Caco-2 (cell line): ENCODE measurements around the gene ABHD17C. TPM values are rescaled to one million over a fixed set of nuclear protein-coding genes. Genes with fewer than 3 reads are reported as not detected.

Source experiments
- BruUV-seq: library from RNA; stranded (reverse); fragments of 400-500 nt; replicated peaks from 2 replicates; lab custom pipeline; 2021; lab: Mats Ljungman, UMichigan
- CTCF ChIA-PET: fragments of 300-600 bp; sonication (Branson Sonifier 250); formaldehyde crosslinking; loops from one replicate; lab custom pipeline; 2022; ENCODE audit warnings: antibody characterized with exemption; lab: Charles Lee
- POLR2A ChIA-PET: fragments of 300-600 bp; sonication (Branson Sonifier 250); formaldehyde crosslinking; loops from one replicate; lab custom pipeline; 2022; ENCODE audit warnings: antibody characterized with exemption; lab: Charles Lee
- DNase-seq, 2 experiments: peaks; one replicate each; pipeline versions ENCODE4 v3.0.0 to v3.0.0-alpha.2; 2020 to 2022
- H3K27me3 ChIP-seq: replicated peaks from 2 replicates; pipeline ENCODE4 v1.6.0; 2011; ENCODE audit warnings: low read length; ENCODE audit not compliant: control insufficient read depth, insufficient read depth
- H3K36me3 ChIP-seq: 2 replicates; pipeline ENCODE4 v1.5.1; 2011; ENCODE audit warnings: low read length; ENCODE audit not compliant: control insufficient read depth, insufficient read depth
- H3K4me1 ChIP-seq: fragments of 250-450 bp; sonication (Bioruptor Pico); 2 replicates; pipeline ENCODE4 v1.5.1; 2020; ENCODE audit warnings: mild to moderate bottlenecking
- H3K4me3 ChIP-seq: 2 replicates; pipeline ENCODE4 v1.5.1; 2011; ENCODE audit warnings: low read depth, mild to moderate bottlenecking, control low read depth, low read length
- H3K9me3 ChIP-seq: fragments of 250-450 bp; sonication (Bioruptor Pico); 2 replicates; pipeline ENCODE4 v1.5.1; 2020; ENCODE audit warnings: mild to moderate bottlenecking, moderate library complexity
- H3K27ac Mint-ChIP-seq: one replicate; pipeline ENCODE4 v1.8.0; 2022; ENCODE audit warnings: mixed read lengths; ENCODE audit not compliant: unreplicated experiment
- H3K27me3 Mint-ChIP-seq: one replicate; pipeline ENCODE4 v1.8.0; 2022; ENCODE audit warnings: mixed read lengths; ENCODE audit not compliant: insufficient read depth, unreplicated experiment
- H3K36me3 Mint-ChIP-seq: one replicate; pipeline ENCODE4 v1.8.0; 2022; ENCODE audit warnings: mild to moderate bottlenecking, mixed read lengths; ENCODE audit not compliant: insufficient read depth, unreplicated experiment
- H3K4me1 Mint-ChIP-seq: one replicate; pipeline ENCODE4 v1.8.0; 2022; ENCODE audit warnings: low read depth, mixed read lengths; ENCODE audit not compliant: unreplicated experiment
- H3K4me3 Mint-ChIP-seq: one replicate; pipeline ENCODE4 v1.8.0; 2022; ENCODE audit warnings: mild to moderate bottlenecking, moderate library complexity, mixed read lengths; ENCODE audit not compliant: unreplicated experiment
- H3K9me3 Mint-ChIP-seq: one replicate; pipeline ENCODE4 v1.8.0; 2022; ENCODE audit warnings: mixed read lengths; ENCODE audit not compliant: unreplicated experiment
- CTCF ChIP-seq, 2 experiments: fragments of 200-600 bp in 1 of 2; IDR thresholded peaks; 1 replicate in 1 of 2; 2 replicates in 1 of 2; pipeline versions ENCODE4 v1.5.1 to v1.8.0; 2011 to 2022; ENCODE audit warnings: antibody characterized with exemption in 1 of 2, control low read depth in 1 of 2, inconsistent platforms in 1 of 2, low read depth in 1 of 2, low read length in 1 of 2, mild to moderate bottlenecking in 1 of 2, moderate library complexity in 1 of 2; ENCODE audit not compliant: insufficient read depth in 1 of 2, severe bottlenecking in 1 of 2, unreplicated experiment in 1 of 2
- intact Hi-C: fragments of 100-400 bp; cut with micrococcal nuclease; formaldehyde crosslinking; loops from one replicate; pipeline ENCODE4 v1.10.0; 2022; ENCODE audit not compliant: unreplicated experiment
- total RNA-seq: library from RNA; stranded (reverse); gene quantifications from 2 replicates; pipeline ENCODE4 v1.2.3, GENCODE V29; 2022

ABHD17C gene
- total RNA-seq, 1 experiment from 2014 or later = 25.0 TPM

GRCh38 chr15:80727196-80727595 lies 32.1 kb downstream of the ABHD17C start:
- no peak overlapping the region for H3K4me3 ChIP-seq
- 0 out of 2 replicates have a peak, but pooled peaks cover 3% of the 10 kb centered on the region for H3K9me3 ChIP-seq
- Mint-ChIP-seq H3K4me1 (peaks cover 29% of the 10 kb centered on the region), H3K9me3 (no peaks in the 10 kb centered on the region), H3K36me3 (peaks cover 19% of the 10 kb centered on the region), H3K27me3 (no peaks in the 10 kb centered on the region), H3K4me3 (peak overlapping the region; percentile 50), H3K27ac (peak overlapping the region; percentile 91)
- peaks cover 24% of the 10 kb centered on the region for H3K4me1 ChIP-seq
- POLR2A ChIA-PET = no interaction called here
- peak; percentile 70 to 76 for DNase-seq
- intact Hi-C loops = no loop called here
- no peak for TF ChIP-seq CTCF (IDR thresholded peaks at IDR 0.05; ENCODE audit: insufficient read depth in 1 of 2, low read depth in 1 of 2, low read length in 1 of 2, severe bottlenecking in 1 of 2, unreplicated experiment in 1 of 2)
- CTCF ChIA-PET = interaction anchor here (0.5 kb wide), 1 partner anchor 1316 kb away, joined by 9 read pairs; no protein-coding TSS in a partner anchor
- no TSS peak for BruUV-seq
- H3K27me3 ChIP-seq = no peaks in the 10 kb centered on the region
- H3K36me3 ChIP-seq = no peaks in the 10 kb centered on the region; the same call in 1 of the 2 replicates

GRCh38 chr15:80727596-80727995 lies 32.5 kb downstream of the ABHD17C start:
- CTCF ChIA-PET = interaction anchor here (1.0 to 1.4 kb wide), 2 partner anchors 36 to 49 kb away, joined by 3 to 5 read pairs; no protein-coding TSS in a partner anchor
- no peak for TF ChIP-seq CTCF (IDR thresholded peaks at IDR 0.05; ENCODE audit: insufficient read depth in 1 of 2, low read depth in 1 of 2, low read length in 1 of 2, severe bottlenecking in 1 of 2, unreplicated experiment in 1 of 2)
- no peaks in the 10 kb centered on the region for H3K27me3 ChIP-seq
- no peaks in the 10 kb centered on the region for H3K9me3 Mint-ChIP-seq
- no peak for DNase-seq
- H3K27me3 Mint-ChIP-seq = no peaks in the 10 kb centered on the region
- peak overlapping the region; percentile 91 for H3K27ac Mint-ChIP-seq
- POLR2A ChIA-PET = interaction anchor here (0.6 kb wide), 1 partner anchor 25 kb away, joined by 3 read pairs; no protein-coding TSS in a partner anchor
- intact Hi-C loops = no loop called here
- H3K36me3 Mint-ChIP-seq = peaks cover 19% of the 10 kb centered on the region
- no peaks in the 10 kb centered on the region; the same call in 1 of the 2 replicates for H3K36me3 ChIP-seq
- no peak overlapping the region for H3K4me3 ChIP-seq
- H3K4me1 ChIP-seq = peaks cover 24% of the 10 kb centered on the region
- peaks cover 29% of the 10 kb centered on the region for H3K4me1 Mint-ChIP-seq
- BruUV-seq = TSS peak; percentile 70
- peak overlapping the region; percentile 50 for H3K4me3 Mint-ChIP-seq
- H3K9me3 ChIP-seq = 0 out of 2 replicates have a peak, but pooled peaks cover 3% of the 10 kb centered on the region

GRCh38 chr15:80730387-80730786 lies 35.3 kb downstream of the ABHD17C start:
- Histone ChIP-seq H3K27me3 (no peaks in the 10 kb centered on the region), H3K4me3 (no peak overlapping the region), H3K4me1 (peaks cover 24% of the 10 kb centered on the region), H3K9me3 (no peaks in the 10 kb centered on the region), H3K36me3 (no peaks in the 10 kb centered on the region; the same call in 1 of the 2 replicates)
- BruUV-seq = no TSS peak
- no peak for DNase-seq
- H3K9me3 Mint-ChIP-seq = no peaks in the 10 kb centered on the region
- no peaks in the 10 kb centered on the region for H3K27me3 Mint-ChIP-seq
- no peak overlapping the region for H3K4me3 Mint-ChIP-seq
- CTCF ChIA-PET = no interaction called here
- no peak overlapping the region for H3K27ac Mint-ChIP-seq
- intact Hi-C loops = no loop called here
- peaks cover 29% of the 10 kb centered on the region for H3K4me1 Mint-ChIP-seq
- POLR2A ChIA-PET = no interaction called here
- peaks cover 13% of the 10 kb centered on the region for H3K36me3 Mint-ChIP-seq
- no peak for TF ChIP-seq CTCF (IDR thresholded peaks at IDR 0.05; ENCODE audit: insufficient read depth in 1 of 2, low read depth in 1 of 2, low read length in 1 of 2, severe bottlenecking in 1 of 2, unreplicated experiment in 1 of 2)
